HUES6 (cell line): ENCODE results near the gene PPIL4.

Source experiments
- H3K27ac ChIP-seq: 2 replicates; pipeline ENCODE4 v1.7.0; 2013; ENCODE audit warnings: low read depth, mild to moderate bottlenecking, low read length, inconsistent platforms
- H3K27me3 ChIP-seq: 2 replicates; pipeline ENCODE4 v1.6.1; 2013; ENCODE audit warnings: low read length; ENCODE audit not compliant: control insufficient read depth, insufficient read depth
- H3K36me3 ChIP-seq: 2 replicates; pipeline ENCODE4 v1.6.1; 2013; ENCODE audit warnings: low read length; ENCODE audit not compliant: control insufficient read depth, insufficient read depth
- H3K4me1 ChIP-seq: 2 replicates; pipeline ENCODE4 v1.6.1; 2013; ENCODE audit warnings: low read length; ENCODE audit not compliant: control insufficient read depth, insufficient read depth
- H3K4me3 ChIP-seq: 2 replicates; pipeline ENCODE4 v1.5.1; 2013; ENCODE audit warnings: low read depth, low read length
- H3K9ac ChIP-seq: one replicate; pipeline ENCODE4 v1.6.1; 2013; ENCODE audit warnings: mild to moderate bottlenecking, low read length
- H3K9me3 ChIP-seq: 2 replicates; pipeline ENCODE4 v1.6.1; 2013; ENCODE audit warnings: low read depth, low read length; ENCODE audit not compliant: control insufficient read depth, insufficient read depth

Gene PPIL4

DNA sequence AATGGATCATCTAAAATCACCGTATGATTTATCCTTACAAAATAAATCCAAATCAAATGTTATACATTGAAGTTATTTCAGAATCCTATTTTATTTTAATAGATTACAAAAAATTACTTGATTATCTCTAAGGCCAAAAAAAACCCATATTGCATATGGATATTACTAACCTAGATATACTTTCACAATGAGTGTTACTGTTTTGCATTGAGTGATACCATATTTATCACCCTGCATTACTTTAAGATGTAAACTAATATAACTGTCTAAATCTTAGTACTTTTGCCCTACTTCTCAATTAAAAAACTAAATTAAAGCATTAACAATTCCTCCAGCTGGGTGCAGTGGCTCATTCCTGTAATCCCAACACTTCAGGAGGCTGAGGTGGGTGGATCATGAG is 11.1 kb downstream of the PPIL4 start:
- H3K9ac ChIP-seq = no peak overlapping the region
- H3K27me3 ChIP-seq = no peaks in the 10 kb centered on the region
- H3K9me3 ChIP-seq = no peaks in the 10 kb centered on the region
- no peak overlapping the region for H3K4me3 ChIP-seq
- no peak overlapping the region for H3K27ac ChIP-seq
- H3K4me1 ChIP-seq = no peaks in the 10 kb centered on the region
- H3K36me3 ChIP-seq = peaks cover 81% of the 10 kb centered on the region

- no peak overlapping the region for H3K4me3 ChIP-seq
- peaks cover 81% of the 10 kb centered on the region for H3K36me3 ChIP-seq
- no peaks in the 10 kb centered on the region for H3K27me3 ChIP-seq
- no peak overlapping the region for H3K9ac ChIP-seq
- H3K27ac ChIP-seq = no peak overlapping the region
- no peaks in the 10 kb centered on the region for H3K9me3 ChIP-seq
- no peaks in the 10 kb centered on the region for H3K4me1 ChIP-seq
These were observed 16.2 kb downstream of the PPIL4 start for GRCh38 chr6:149529650-149530049.

DNA sequence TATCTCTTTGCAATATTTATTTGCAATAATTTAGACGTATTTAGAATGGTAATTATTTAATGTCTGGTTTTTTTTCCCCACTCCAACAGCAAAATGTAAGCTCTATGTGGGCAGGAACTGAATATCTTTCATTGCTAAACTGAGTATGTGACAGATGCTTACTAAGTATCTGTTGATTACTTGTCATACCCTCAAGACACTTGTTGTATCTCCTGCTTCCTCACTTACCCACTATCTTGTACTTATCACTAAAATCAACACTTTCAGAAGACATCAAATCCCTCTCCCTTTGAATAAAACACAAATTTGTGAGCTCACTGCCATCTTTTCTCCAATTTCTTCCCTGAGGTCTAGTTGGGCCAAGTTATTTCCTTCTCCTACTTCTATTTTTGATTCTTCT is 30.3 kb downstream of the PPIL4 start:
- Histone ChIP-seq H3K4me3 (no peak overlapping the region), H3K27ac (no peak overlapping the region), H3K9ac (no peak overlapping the region), H3K9me3 (no peaks in the 10 kb centered on the region), H3K27me3 (no peaks in the 10 kb centered on the region), H3K4me1 (no peaks in the 10 kb centered on the region), H3K36me3 (peaks cover 28% of the 10 kb centered on the region)

- Histone ChIP-seq H3K9me3 (no peaks in the 10 kb centered on the region), H3K9ac (no peak overlapping the region), H3K36me3 (peaks cover 15% of the 10 kb centered on the region), H3K27me3 (no peaks in the 10 kb centered on the region), H3K27ac (no peak overlapping the region), H3K4me3 (no peak overlapping the region), H3K4me1 (no peaks in the 10 kb centered on the region)
These were observed 31.9 kb downstream of the PPIL4 start for GRCh38 chr6:149513915-149514314.

- no peaks in the 10 kb centered on the region for H3K27me3 ChIP-seq
- H3K36me3 ChIP-seq = peaks cover 23% of the 10 kb centered on the region
- no peak overlapping the region for H3K4me3 ChIP-seq
- H3K4me1 ChIP-seq = no peaks in the 10 kb centered on the region
- H3K9ac ChIP-seq = no peak overlapping the region
- no peaks in the 10 kb centered on the region for H3K9me3 ChIP-seq
- no peak overlapping the region for H3K27ac ChIP-seq
These were observed 34.9 kb downstream of the PPIL4 start for GRCh38 chr6:149510793-149511512.

DNA sequence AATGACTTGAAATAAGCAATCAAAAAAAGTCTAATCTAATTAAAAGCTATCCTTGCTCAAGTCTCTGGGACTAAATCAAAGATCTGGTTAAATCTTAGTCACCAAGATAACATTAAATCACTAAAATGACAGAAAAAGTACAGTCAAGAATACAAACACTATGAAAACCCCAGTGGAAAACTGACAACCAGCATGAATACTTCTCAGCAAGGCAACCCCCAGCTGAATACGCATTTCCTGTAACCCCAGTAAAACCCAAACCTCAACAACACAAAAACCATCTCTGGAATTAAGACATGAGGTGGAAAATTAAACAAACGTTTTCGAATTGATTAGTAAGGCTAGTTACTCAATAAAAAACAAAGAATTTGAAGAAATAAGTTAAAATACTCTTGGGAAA is 37.4 kb downstream of the PPIL4 start:
- Histone ChIP-seq H3K4me1 (no peaks in the 10 kb centered on the region), H3K27ac (no peak overlapping the region), H3K36me3 (peaks cover 23% of the 10 kb centered on the region), H3K9me3 (no peaks in the 10 kb centered on the region), H3K9ac (no peak overlapping the region), H3K27me3 (no peaks in the 10 kb centered on the region), H3K4me3 (no peak overlapping the region)

GRCh38 chr6:149503872-149504271 is 42.0 kb downstream of the PPIL4 start:
- H3K27me3 ChIP-seq = no peaks in the 10 kb centered on the region
- H3K27ac ChIP-seq = no peak overlapping the region
- no peaks in the 10 kb centered on the region for H3K4me1 ChIP-seq
- no peak overlapping the region for H3K4me3 ChIP-seq
- H3K36me3 ChIP-seq = peaks cover 12% of the 10 kb centered on the region
- H3K9me3 ChIP-seq = no peaks in the 10 kb centered on the region
- H3K9ac ChIP-seq = no peak overlapping the region

GRCh38 chr6:149503276-149503675 is 42.6 kb downstream of the PPIL4 start:
- no peak overlapping the region for H3K4me3 ChIP-seq
- H3K4me1 ChIP-seq = no peaks in the 10 kb centered on the region
- no peak overlapping the region; the same call in 1 of the 2 replicates for H3K27ac ChIP-seq
- no peak overlapping the region for H3K9ac ChIP-seq
- H3K27me3 ChIP-seq = no peaks in the 10 kb centered on the region
- no peaks in the 10 kb centered on the region for H3K9me3 ChIP-seq
- peaks cover 12% of the 10 kb centered on the region for H3K36me3 ChIP-seq

DNA sequence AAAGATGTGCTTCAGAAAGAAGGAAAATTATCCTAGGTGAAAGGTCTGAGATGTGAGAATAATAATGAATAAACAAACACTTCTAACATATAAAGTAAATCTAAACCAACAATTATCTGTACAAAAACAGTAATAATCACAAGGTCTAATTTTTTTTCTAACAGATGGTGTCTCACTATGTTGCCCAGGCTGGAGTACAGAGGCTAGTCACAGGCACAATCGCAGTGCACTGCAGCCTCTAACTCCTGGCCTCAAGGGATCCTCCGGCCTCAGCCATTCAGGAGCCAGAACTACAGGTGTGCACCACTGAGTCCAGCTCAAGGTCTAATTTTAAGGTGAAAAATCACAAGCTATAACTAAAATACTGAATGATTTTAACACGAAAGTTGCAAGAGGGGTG is 44.1 kb downstream of the PPIL4 start:
- Histone ChIP-seq H3K36me3 (peaks cover 4% of the 10 kb centered on the region), H3K27me3 (no peaks in the 10 kb centered on the region), H3K4me1 (no peaks in the 10 kb centered on the region), H3K27ac (no peak overlapping the region), H3K9me3 (no peaks in the 10 kb centered on the region), H3K9ac (no peak overlapping the region), H3K4me3 (no peak overlapping the region)

DNA sequence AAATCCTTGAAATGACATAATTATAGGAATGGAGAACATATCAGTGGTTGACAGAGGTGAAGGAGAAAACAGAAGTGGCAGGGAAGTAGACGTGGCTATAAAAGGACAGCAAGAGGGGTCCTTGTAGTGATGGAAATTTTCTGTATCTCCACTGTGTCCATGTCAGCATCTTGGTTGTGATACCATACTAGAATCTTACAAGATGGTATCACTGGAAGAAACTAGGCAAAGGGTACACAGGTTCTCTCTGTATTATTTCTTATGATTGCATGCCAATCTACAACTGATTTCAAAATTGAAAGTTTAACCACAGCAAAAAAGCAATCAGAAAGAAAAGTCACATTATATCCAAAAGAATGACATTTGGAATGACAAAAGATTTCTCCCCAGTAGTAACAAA is 44.6 kb downstream of the PPIL4 start:
- no peaks in the 10 kb centered on the region for H3K9me3 ChIP-seq
- H3K9ac ChIP-seq = no peak overlapping the region
- H3K36me3 ChIP-seq = peaks cover 4% of the 10 kb centered on the region
- no peak overlapping the region for H3K4me3 ChIP-seq
- no peak overlapping the region for H3K27ac ChIP-seq
- H3K27me3 ChIP-seq = no peaks in the 10 kb centered on the region
- no peaks in the 10 kb centered on the region for H3K4me1 ChIP-seq

DNA sequence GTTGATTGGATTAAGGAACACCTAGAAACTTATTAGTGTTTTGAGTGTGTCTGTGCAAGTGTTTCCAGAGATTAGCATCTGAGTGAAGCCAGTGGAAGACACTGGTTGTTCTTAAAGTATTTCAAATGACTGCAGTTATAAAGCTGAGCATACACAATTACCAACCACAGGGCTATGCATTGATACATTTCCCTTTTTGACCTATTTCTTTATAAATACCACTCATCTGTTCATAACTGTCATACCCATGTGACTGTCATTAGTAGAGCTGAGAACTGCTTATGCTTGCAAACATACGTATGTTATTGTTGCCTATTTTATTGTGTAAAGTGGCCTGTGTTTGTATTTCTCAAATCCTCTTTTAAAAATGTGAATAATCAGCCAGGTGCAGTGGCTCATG is 45.7 kb downstream of the PPIL4 start:
- Histone ChIP-seq H3K27ac (no peak overlapping the region), H3K9me3 (no peaks in the 10 kb centered on the region), H3K9ac (no peak overlapping the region), H3K4me3 (no peak overlapping the region), H3K4me1 (no peaks in the 10 kb centered on the region), H3K36me3 (peaks cover under 1% of the 10 kb centered on the region; the same call in 1 of the 2 replicates), H3K27me3 (no peaks in the 10 kb centered on the region)
